Measurements from ENCODE around the gene EXD3. TPM values are rescaled to one million over a fixed set of nuclear protein-coding genes. Genes with fewer than 3 reads are reported as not detected.
A peak's percentile ranks its signal among the peaks of the same experiment; 100 is the strongest.

EXD3 gene
- polyA plus RNA-seq, 1 of the 3 experiments (the other 2 are of a cell fraction) = 11.5 TPM

GRCh38 chr9:137349471-137350033, 73.4 kb downstream of the EXD3 start:
- Histone ChIP-seq H3K27me3 (ENCODE audit: insufficient read depth) (no peaks in the 10 kb centered on the region), H3K9me2 (no peaks in the 10 kb centered on the region), H3K36me3 (replicated peaks in 1 of 2; ENCODE audit: control insufficient read depth in 1 of 2, insufficient read depth in 2 of 2, low read length in 1 of 2) (no peaks in the 10 kb centered on the region), H3F3A (replicated peaks; ENCODE audit: insufficient read depth) (no peaks in the 10 kb centered on the region), H3K79me2 (ENCODE audit: insufficient read depth) (no peaks in the 10 kb centered on the region), H2AFZ (ENCODE audit: low read depth) (no peak overlapping the region), H3K9ac (no peak overlapping the region), H3K9me3 (no peaks in the 10 kb centered on the region), H3K4me3 (ENCODE audit: low read depth in 2 of 2, low read length in 1 of 2) (no peak overlapping the region), H3K4me1 (ENCODE audit: control insufficient read depth in 1 of 2, insufficient read depth in 2 of 2, low read depth in 1 of 2, low read length in 1 of 2) (no peaks in the 10 kb centered on the region), H3K27ac (ENCODE audit: low read depth in 2 of 2, low read length in 1 of 2) (no peak overlapping the region), H4K20me1 (ENCODE audit: insufficient read depth) (no peaks in the 10 kb centered on the region), H3K4me2 (no peak overlapping the region)
- ChIA-PET CTCF (no interaction called here), POLR2A (no interaction called here)
- peak; percentile 16 for DNase-seq
- WGBS (ENCODE audit: low lambda C conversion rate) = 84% methylated on average over 12 of the region's 27 CpGs
- TF ChIP-seq FOXM1 (IDR thresholded peaks at IDR 0.05; ENCODE audit: low read depth) (no peak), ELF1 (IDR thresholded peaks at IDR 0.05) (no peak), RXRA (IDR thresholded peaks at IDR 0.05; ENCODE audit: borderline replicate concordance, low read depth) (no peak), TEAD4 (IDR thresholded peaks at IDR 0.05; ENCODE audit: borderline replicate concordance, insufficient read depth) (no peak), TAF1 (IDR thresholded peaks at IDR 0.05; ENCODE audit: borderline replicate concordance, low read depth, low read length) (no peak), FOXJ3 (CRISPR knock-in tag; IDR thresholded peaks at IDR 0.05) (no peak), GABPA (IDR thresholded peaks at IDR 0.05; ENCODE audit: low read depth) (no peak), RCOR1 (IDR thresholded peaks at IDR 0.05; ENCODE audit: low read length) (no peak), USF1 (IDR thresholded peaks at IDR 0.05; ENCODE audit: borderline replicate concordance, low read depth) (no peak), EZH2phosphoT487 (IDR thresholded peaks at IDR 0.05; ENCODE audit: borderline replicate concordance, low read depth) (no peak), SMC3 (IDR thresholded peaks at IDR 0.05; ENCODE audit: low read depth, low read length) (no peak), YY1 (IDR thresholded peaks at IDR 0.05; ENCODE audit: low read depth) (no peak), RAD21 (IDR thresholded peaks at IDR 0.05; ENCODE audit: low read length) (no peak), SIN3A (IDR thresholded peaks at IDR 0.05; ENCODE audit: borderline replicate concordance, low read depth, low read length) (no peak), RFX5 (IDR thresholded peaks at IDR 0.05; ENCODE audit: low read length) (no peak)

- H3K9me3 ChIP-seq = no peaks in the 10 kb centered on the region
- POLR2A ChIA-PET = no interaction called here
- 81% methylated on average over 9 of the region's 31 CpGs for WGBS (ENCODE audit: low lambda C conversion rate)
- H3K27me3 ChIP-seq (ENCODE audit: insufficient read depth) = no peaks in the 10 kb centered on the region
- H3K4me2 ChIP-seq = no peak overlapping the region
- TF ChIP-seq EZH2phosphoT487 (IDR thresholded peaks at IDR 0.05; ENCODE audit: borderline replicate concordance, low read depth) = no peak
- TF ChIP-seq IRF3 (IDR thresholded peaks at IDR 0.05; ENCODE audit: low read depth, low read length) = no peak
- no peak for TF ChIP-seq ELF1 (IDR thresholded peaks at IDR 0.05)
- no peak for TF ChIP-seq ZBTB33 (IDR thresholded peaks at IDR 0.05; ENCODE audit: borderline replicate concordance, low read depth)
- no peak for TF ChIP-seq GATA2 (CRISPR knock-in tag; IDR thresholded peaks at IDR 0.05)
- no peak for TF ChIP-seq MEF2A (IDR thresholded peaks at IDR 0.05; ENCODE audit: borderline replicate concordance, low read depth)
- TF ChIP-seq USF2 (IDR thresholded peaks at IDR 0.05; ENCODE audit: borderline replicate concordance, low read depth, low read length) = no peak
- TF ChIP-seq JUND (IDR thresholded peaks at IDR 0.05) = no peak
- no peaks in the 10 kb centered on the region for H3F3A ChIP-seq (replicated peaks; ENCODE audit: insufficient read depth)
- H3K27ac ChIP-seq (ENCODE audit: low read depth in 2 of 2, low read length in 1 of 2) = no peak overlapping the region
- DNase-seq = no peak
- H3K79me2 ChIP-seq (ENCODE audit: insufficient read depth) = no peaks in the 10 kb centered on the region
- H3K4me1 ChIP-seq (ENCODE audit: control insufficient read depth in 1 of 2, insufficient read depth in 2 of 2, low read depth in 1 of 2, low read length in 1 of 2) = no peaks in the 10 kb centered on the region
- H4K20me1 ChIP-seq (ENCODE audit: insufficient read depth) = no peaks in the 10 kb centered on the region
- no peak overlapping the region for H3K9ac ChIP-seq
- H3K36me3 ChIP-seq (replicated peaks in 1 of 2; ENCODE audit: control insufficient read depth in 1 of 2, insufficient read depth in 2 of 2, low read length in 1 of 2) = no peaks in the 10 kb centered on the region
- CTCF ChIA-PET = no interaction called here
- no peak overlapping the region for H2AFZ ChIP-seq (ENCODE audit: low read depth)
- H3K9me2 ChIP-seq = no peaks in the 10 kb centered on the region
- H3K4me3 ChIP-seq (ENCODE audit: low read depth in 2 of 2, low read length in 1 of 2) = no peak overlapping the region
Observed at GRCh38 chr9:137348769-137349470, 74.0 kb downstream of the EXD3 start.

All from SK-N-SH (cell line).